CD4-positive, CD25-positive, alpha-beta regulatory T cell (primary cell): ENCODE data around the gene PTGDR2. TPM values are rescaled to one million over a fixed set of nuclear protein-coding genes. Genes with fewer than 3 reads are reported as not detected.
A peak's percentile ranks its signal among the peaks of the same experiment; 100 is the strongest.

Experiments
- ATAC-seq, 2 donors: fragments of 150-1000 bp; cut with Tn5 transposase; one replicate each; pipeline ENCODE4 v1.10.0; 2021; ENCODE audit warnings: low read depth in 2 of 2, moderate number of reproducible peaks in 2 of 2, moderate library complexity in 1 of 2
- DNase-seq, 3 donors: peaks; one replicate each; pipeline versions ENCODE4 v3.0.0 to v3.0.0-alpha.2; 2012 to 2022; ENCODE audit warnings: mixed read lengths in 1 of 3
- H3K27ac ChIP-seq: one replicate; pipeline ENCODE4 v1.7.0; 2013; ENCODE audit warnings: mild to moderate bottlenecking, low read length; ENCODE audit not compliant: insufficient read depth, poor library complexity, severe bottlenecking
- H3K27me3 ChIP-seq: one replicate; pipeline ENCODE4 v1.7.0; 2013; ENCODE audit warnings: low read length; ENCODE audit not compliant: control insufficient read depth, insufficient read depth
- H3K36me3 ChIP-seq: one replicate; pipeline ENCODE4 v1.7.0; 2013; ENCODE audit warnings: mild to moderate bottlenecking, low read length, moderate library complexity; ENCODE audit not compliant: control insufficient read depth, insufficient read depth
- H3K4me1 ChIP-seq: 2 replicates; pipeline ENCODE4 v1.7.0; 2013; ENCODE audit warnings: mild to moderate bottlenecking, low read length; ENCODE audit not compliant: insufficient read depth, control insufficient read depth, poor library complexity, severe bottlenecking
- H3K4me3 ChIP-seq: one replicate; pipeline ENCODE4 v1.7.0; 2013; ENCODE audit warnings: low read depth, mild to moderate bottlenecking, low read length, moderate library complexity
- H3K9me3 ChIP-seq, 2 experiments: 1 replicate in 1 of 2; 2 replicates in 1 of 2; pipeline ENCODE4 v1.7.0; 2013; ENCODE audit warnings: low read length in 2 of 2, mild to moderate bottlenecking in 1 of 2, moderate library complexity in 1 of 2; ENCODE audit not compliant: control insufficient read depth in 2 of 2
- H3K27ac Mint-ChIP-seq, 3 donors: one replicate each; pipeline ENCODE4 v1.8.0; 2020 to 2022; ENCODE audit warnings: mild to moderate bottlenecking in 3 of 3, mixed read lengths in 3 of 3, moderate library complexity in 2 of 3
- H3K27me3 Mint-ChIP-seq: one replicate; pipeline ENCODE4 v1.8.0; 2022; ENCODE audit warnings: mild to moderate bottlenecking, mixed read lengths
- H3K36me3 Mint-ChIP-seq: one replicate; pipeline ENCODE4 v1.8.0; 2020; ENCODE audit warnings: mixed read lengths
- H3K4me1 Mint-ChIP-seq, 4 donors: one replicate each; pipeline ENCODE4 v1.8.0; 2020 to 2022; ENCODE audit warnings: mixed read lengths in 4 of 4, mild to moderate bottlenecking in 1 of 4
- H3K4me3 Mint-ChIP-seq, 4 donors: one replicate each; pipeline ENCODE4 v1.8.0; 2020 to 2022; ENCODE audit warnings: mild to moderate bottlenecking in 4 of 4, mixed read lengths in 4 of 4, moderate library complexity in 3 of 4
- H3K9me3 Mint-ChIP-seq, 7 donors: one replicate each; pipeline ENCODE4 v1.8.0; 2020 to 2022; ENCODE audit warnings: mixed read lengths in 7 of 7, mild to moderate bottlenecking in 3 of 7, moderate library complexity in 2 of 7
- polyA plus RNA-seq, 4 donors: library from polyadenylated mRNA; unstranded; fragments of 300-500 nt; fragmentation: Illumina TruSeq; gene quantifications; one replicate each; pipeline ENCODE4 v1.2.3, GENCODE V29; 2021
- total RNA-seq: library from RNA; stranded (reverse); gene quantifications from one replicate; pipeline ENCODE4 v1.2.3, GENCODE V29; 2022

Gene PTGDR2
- total and polyA plus RNA-seq, 5 donors from 2014 or later = 0.81 to 2.3 (median 1.1) TPM

DNA sequence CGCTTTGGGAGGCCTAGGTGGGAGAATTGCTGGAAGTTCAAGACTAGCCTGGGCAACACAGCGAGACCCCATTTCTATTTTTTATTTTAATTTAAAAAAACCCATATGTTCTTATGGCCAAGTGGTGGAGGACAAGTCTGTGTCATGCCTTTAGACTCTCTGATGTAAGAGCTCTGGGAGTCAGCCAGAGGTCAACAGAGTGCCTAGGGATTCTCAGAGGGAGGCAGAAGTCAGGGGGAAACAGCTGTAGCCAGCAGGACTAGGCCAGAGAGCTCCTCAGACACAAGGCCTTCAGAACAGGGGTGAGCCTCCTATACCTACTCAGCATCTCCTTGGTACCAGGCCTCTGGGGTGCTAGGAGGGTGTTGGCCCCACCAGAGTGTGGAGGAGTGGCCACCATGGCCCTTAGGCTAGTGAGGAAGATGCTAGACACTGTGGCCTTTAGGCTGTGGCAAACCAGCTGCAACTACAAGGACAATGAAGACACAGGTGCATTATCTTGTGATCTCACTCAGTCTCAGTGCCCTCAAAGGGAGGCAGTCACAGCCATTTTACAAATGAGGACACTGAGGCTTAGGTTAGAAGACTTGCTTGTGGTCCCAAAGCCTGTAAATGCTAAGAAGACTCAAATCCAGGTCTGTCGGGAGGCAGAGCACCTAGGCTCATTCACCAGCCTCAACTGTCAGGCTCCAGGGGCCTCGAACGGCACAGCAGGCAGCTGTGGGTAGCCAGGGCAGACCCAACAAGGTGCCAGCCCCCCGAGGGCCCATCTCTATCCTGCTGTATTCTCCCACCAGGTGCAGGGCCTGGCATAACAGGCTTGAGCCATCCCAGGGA is 16.6 kb upstream of the PTGDR2 start:
- no peak for ATAC-seq
- no peak overlapping the region for H3K4me3 ChIP-seq
- Mint-ChIP-seq H3K27me3 (no peaks in the 10 kb centered on the region), H3K27ac (peak overlapping the region in 1 of 3 donors; percentile 42), H3K4me1 (peaks cover 0 to 4% (median 1%) of the 10 kb centered on the region in 4 donors), H3K9me3 (no peaks in the 10 kb centered on the region), H3K36me3 (no peaks in the 10 kb centered on the region), H3K4me3 (no peak overlapping the region)
- no peak for DNase-seq
- H3K36me3 ChIP-seq = no peaks in the 10 kb centered on the region
- no peaks in the 10 kb centered on the region for H3K27me3 ChIP-seq
- H3K4me1 ChIP-seq = no peaks in the 10 kb centered on the region
- no peak overlapping the region for H3K27ac ChIP-seq
- H3K9me3 ChIP-seq = no peaks in the 10 kb centered on the region

DNA sequence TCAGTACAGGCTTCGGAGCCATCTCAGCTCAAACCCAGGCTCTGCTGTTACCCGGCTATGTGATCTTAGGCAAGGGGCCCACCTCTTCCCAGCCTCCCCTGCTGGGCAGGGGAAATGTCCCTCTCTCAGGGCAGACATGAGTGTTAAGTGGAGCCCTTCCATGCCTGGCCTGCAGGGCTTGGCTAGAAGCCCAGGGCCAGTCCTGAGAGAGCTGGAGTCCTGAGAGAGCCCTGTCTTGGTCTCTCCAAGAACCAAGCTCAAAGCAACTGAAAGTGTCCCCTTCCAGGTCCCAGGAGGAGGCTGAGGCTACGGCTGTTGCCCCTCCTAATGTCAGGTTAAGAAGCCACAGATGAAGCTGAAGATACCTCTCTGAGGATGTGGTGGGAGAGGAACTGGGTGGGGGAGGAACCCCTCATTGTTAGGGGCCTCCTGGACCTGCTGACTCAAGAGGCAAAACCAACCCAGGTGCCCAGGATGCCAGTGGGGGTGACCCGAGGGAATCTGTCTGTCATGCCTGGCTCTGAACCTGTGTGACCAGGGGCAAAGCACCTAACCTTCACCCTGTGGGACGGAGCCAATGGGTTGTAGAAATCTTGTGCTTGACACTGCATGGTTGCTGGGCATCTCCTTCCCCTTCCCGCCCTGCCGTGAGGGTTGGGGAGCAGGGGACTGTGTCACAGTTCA is 15.8 kb upstream of the PTGDR2 start:
- peaks cover 0 to 4% (median 1%) of the 10 kb centered on the region in 4 donors for H3K4me1 Mint-ChIP-seq
- no peaks in the 10 kb centered on the region for H3K9me3 Mint-ChIP-seq
- H3K27ac ChIP-seq = no peak overlapping the region
- H3K27ac Mint-ChIP-seq = peak overlapping the region in 1 of 3 donors; percentile 43
- H3K4me3 Mint-ChIP-seq = no peak overlapping the region
- H3K36me3 Mint-ChIP-seq = no peaks in the 10 kb centered on the region
- no peaks in the 10 kb centered on the region for H3K27me3 Mint-ChIP-seq
- no peaks in the 10 kb centered on the region for H3K4me1 ChIP-seq
- no peak overlapping the region for H3K4me3 ChIP-seq
- no peaks in the 10 kb centered on the region for H3K36me3 ChIP-seq
- ATAC-seq (no peak), DNase-seq (peak in 1 of 3 donors; percentile 21)
- H3K9me3 ChIP-seq = no peaks in the 10 kb centered on the region
- H3K27me3 ChIP-seq = no peaks in the 10 kb centered on the region

DNA sequence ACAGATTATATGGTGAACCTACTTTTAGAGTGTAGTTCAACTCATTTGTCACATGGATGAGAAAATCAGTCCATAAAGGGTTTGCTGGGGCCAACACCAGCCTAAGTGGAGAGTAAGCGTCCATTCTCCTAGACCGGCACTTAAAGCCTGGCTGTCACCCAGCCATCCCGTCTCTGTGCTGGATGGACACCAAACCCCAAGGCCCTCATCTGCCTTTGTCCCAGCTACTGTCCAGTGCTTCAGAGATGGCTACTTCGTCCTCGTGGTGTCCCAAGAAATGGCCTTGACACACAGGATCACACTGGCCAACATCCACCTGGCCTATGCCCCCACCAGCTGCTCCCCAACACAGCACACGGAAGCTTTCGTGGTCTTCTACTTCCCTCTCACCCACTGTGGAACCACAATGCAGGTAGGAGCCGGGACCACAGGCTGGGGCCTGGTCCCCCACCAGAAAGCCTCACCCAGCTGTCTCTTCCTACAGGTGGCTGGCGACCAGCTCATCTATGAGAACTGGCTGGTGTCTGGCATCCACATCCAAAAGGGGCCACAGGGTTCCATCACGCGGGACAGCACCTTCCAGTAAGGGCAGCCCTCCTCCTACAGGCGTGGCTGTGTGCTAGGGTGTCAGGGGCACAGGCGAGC is 15.1 kb upstream of the PTGDR2 start:
- Mint-ChIP-seq H3K27ac (peak overlapping the region in 2 of 3 donors; percentile 43 to 83), H3K27me3 (no peaks in the 10 kb centered on the region), H3K4me3 (no peak overlapping the region), H3K4me1 (peaks cover 0 to 4% (median 1%) of the 10 kb centered on the region in 4 donors), H3K36me3 (no peaks in the 10 kb centered on the region), H3K9me3 (no peaks in the 10 kb centered on the region)
- DNase-seq (no peak), ATAC-seq (peak in 1 of 2 donors; percentile 4)
- no peaks in the 10 kb centered on the region for H3K9me3 ChIP-seq
- no peak overlapping the region for H3K4me3 ChIP-seq
- H3K4me1 ChIP-seq = no peaks in the 10 kb centered on the region
- no peaks in the 10 kb centered on the region for H3K27me3 ChIP-seq
- no peaks in the 10 kb centered on the region for H3K36me3 ChIP-seq
- no peak overlapping the region for H3K27ac ChIP-seq

DNA sequence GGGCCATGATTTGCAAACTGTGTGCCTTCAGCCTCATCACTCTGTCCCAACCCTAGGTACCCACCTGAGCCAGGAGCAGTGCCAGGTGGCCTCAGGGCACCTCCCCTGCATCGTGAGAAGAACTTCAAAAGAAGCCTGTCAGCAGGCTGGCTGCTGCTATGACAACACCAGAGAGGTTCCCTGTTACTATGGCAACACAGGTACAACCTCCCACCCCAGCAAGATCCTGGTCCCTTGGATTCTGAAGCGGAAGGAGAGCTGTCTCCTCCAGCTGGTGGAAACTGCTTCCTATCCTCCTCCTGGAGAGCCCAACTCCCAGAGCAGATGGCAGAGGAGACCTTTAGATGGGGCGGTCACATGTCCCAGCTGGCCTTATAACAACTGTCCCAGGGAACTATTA is 14.5 kb upstream of the PTGDR2 start:
- Mint-ChIP-seq H3K9me3 (peaks cover 0 to 1% (median 0%) of the 10 kb centered on the region in 7 donors), H3K36me3 (no peaks in the 10 kb centered on the region), H3K4me1 (peaks cover 0 to 4% (median 1%) of the 10 kb centered on the region in 4 donors), H3K27ac (no peak overlapping the region), H3K4me3 (no peak overlapping the region), H3K27me3 (no peaks in the 10 kb centered on the region)
- no peaks in the 10 kb centered on the region for H3K27me3 ChIP-seq
- H3K36me3 ChIP-seq = no peaks in the 10 kb centered on the region
- ATAC-seq = no peak
- DNase-seq = no peak
- H3K4me3 ChIP-seq = no peak overlapping the region
- no peaks in the 10 kb centered on the region for H3K9me3 ChIP-seq
- no peak overlapping the region for H3K27ac ChIP-seq
- no peaks in the 10 kb centered on the region for H3K4me1 ChIP-seq

DNA sequence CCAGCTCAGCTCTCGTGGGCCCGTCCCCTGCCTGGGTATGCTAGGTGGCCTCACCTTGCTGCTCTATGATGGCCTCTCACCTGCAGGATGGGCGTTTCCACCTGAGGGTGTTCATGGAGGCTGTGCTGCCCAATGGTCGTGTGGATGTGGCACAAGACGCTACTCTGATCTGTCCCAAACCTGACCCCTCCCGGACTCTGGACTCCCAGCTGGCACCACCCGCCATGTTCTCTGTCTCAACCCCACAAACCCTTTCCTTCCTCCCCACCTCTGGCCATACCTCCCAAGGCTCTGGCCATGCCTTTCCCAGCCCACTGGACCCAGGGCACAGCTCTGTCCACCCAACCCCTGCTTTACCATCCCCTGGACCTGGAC is 13.7 kb upstream of the PTGDR2 start:
- no peak overlapping the region for H3K27ac ChIP-seq
- H3K9me3 ChIP-seq = no peaks in the 10 kb centered on the region
- H3K4me1 ChIP-seq = no peaks in the 10 kb centered on the region
- no peak overlapping the region for H3K4me3 ChIP-seq
- Mint-ChIP-seq H3K27ac (peak overlapping the region in 1 of 3 donors; percentile 89), H3K27me3 (no peaks in the 10 kb centered on the region), H3K36me3 (no peaks in the 10 kb centered on the region), H3K9me3 (peaks cover 0 to 1% (median 0%) of the 10 kb centered on the region in 7 donors), H3K4me1 (peaks cover 0 to 4% (median 1%) of the 10 kb centered on the region in 4 donors), H3K4me3 (no peak overlapping the region)
- H3K36me3 ChIP-seq = no peaks in the 10 kb centered on the region
- no peaks in the 10 kb centered on the region for H3K27me3 ChIP-seq
- DNase-seq (no peak), ATAC-seq (no peak)

DNA sequence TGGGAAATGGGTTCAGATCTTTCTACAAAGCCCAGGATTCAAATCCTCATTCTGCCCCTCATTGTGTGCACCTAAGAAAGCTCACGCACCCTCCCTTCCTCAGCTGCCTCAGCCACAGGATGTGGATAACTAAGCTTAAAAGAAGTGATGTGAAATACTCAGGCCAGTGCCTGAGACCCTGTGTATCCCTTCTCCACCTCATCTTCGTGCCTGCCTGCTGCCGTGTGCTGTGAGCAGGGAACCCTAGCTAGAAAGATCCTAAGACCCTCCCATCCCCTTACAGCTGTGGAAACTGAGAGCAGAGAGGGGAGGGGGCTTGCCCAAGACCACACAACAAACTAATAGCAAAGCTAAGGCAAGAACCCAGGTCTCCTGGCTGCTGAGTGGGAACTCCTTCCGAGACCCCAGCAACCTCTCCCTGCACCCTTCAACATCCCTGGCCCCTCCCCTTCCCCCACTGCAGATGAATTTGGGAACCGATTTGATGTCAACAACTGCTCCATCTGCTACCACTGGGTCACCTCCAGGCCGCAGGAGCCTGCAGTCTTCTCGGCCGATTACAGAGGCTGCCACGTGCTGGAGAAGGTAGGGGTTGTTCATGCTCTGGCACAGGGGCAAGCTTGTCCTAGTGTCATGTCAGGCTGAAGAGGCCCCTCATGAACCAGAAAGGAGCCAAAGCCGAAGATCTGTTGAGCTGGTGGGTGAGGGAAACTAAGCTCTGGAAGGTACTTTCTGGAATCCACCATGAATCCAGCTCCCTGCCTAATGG is 13.1 kb upstream of the PTGDR2 start:
- peaks cover 0 to 4% (median 1%) of the 10 kb centered on the region in 4 donors for H3K4me1 Mint-ChIP-seq
- no peak overlapping the region for H3K4me3 Mint-ChIP-seq
- no peak for ATAC-seq

More for the DNA sequence above, 13.1 kb upstream of the PTGDR2 start:
- Histone ChIP-seq H3K27ac (no peak overlapping the region), H3K9me3 (no peaks in the 10 kb centered on the region), H3K4me1 (no peaks in the 10 kb centered on the region), H3K4me3 (no peak overlapping the region), H3K36me3 (no peaks in the 10 kb centered on the region), H3K27me3 (no peaks in the 10 kb centered on the region)
- DNase-seq = no peak
- no peaks in the 10 kb centered on the region for H3K27me3 Mint-ChIP-seq
- H3K36me3 Mint-ChIP-seq = no peaks in the 10 kb centered on the region
- peaks cover 0 to 1% (median 0%) of the 10 kb centered on the region in 7 donors for H3K9me3 Mint-ChIP-seq
- H3K27ac Mint-ChIP-seq = no peak overlapping the region
